Thyroid gland (tissue), 4 donors: Measurements from ENCODE around the gene GCN1. TPM values are rescaled to one million over a fixed set of nuclear protein-coding genes. Genes with fewer than 3 reads are reported as not detected.

Experiments
- DNase-seq, 2 donors: peaks; one replicate each; pipeline ENCODE4 v3.0.0-alpha.2; 2019
- H3K27ac ChIP-seq, 3 donors: fragments of 200-600 bp; sonication (generic); 1 replicate in 2 of 3; 2 replicates in 1 of 3; pipeline ENCODE4 v1.5.1; 2016 to 2019; ENCODE audit warnings: mild to moderate bottlenecking in 1 of 3, moderate library complexity in 1 of 3
- H3K27me3 ChIP-seq: fragments of 200-600 bp; sonication (generic); one replicate; pipeline ENCODE4 v1.5.1; 2019
- H3K36me3 ChIP-seq, 2 donors: fragments of 200-600 bp; sonication (generic); one replicate each; pipeline ENCODE4 v1.5.1; 2016 to 2019
- H3K4me1 ChIP-seq, 2 donors: fragments of 200-600 bp; sonication (generic); one replicate each; pipeline ENCODE4 v1.5.1; 2017 to 2019
- H3K4me3 ChIP-seq, 3 donors: fragments of 200-600 bp; sonication (generic); replicated peaks in 1 of 3; 1 replicate in 2 of 3; 2 replicates in 1 of 3; pipeline ENCODE4 v1.5.1; 2016; ENCODE audit warnings: mild to moderate bottlenecking in 1 of 3
- H3K9me3 ChIP-seq: fragments of 200-600 bp; sonication (generic); one replicate; pipeline ENCODE4 v1.5.1; 2017
- POLR2A ChIP-seq, 2 donors: fragments of 450-650 bp; IDR thresholded peaks; one replicate each; pipeline ENCODE4 v1.6.1; 2017; ENCODE audit warnings: antibody characterized with exemption in 2 of 2, mild to moderate bottlenecking in 2 of 2, moderate library complexity in 1 of 2
- WGBS, 2 donors: methylation state at CpG; one replicate each; pipeline ENCODE4 v1.1.5; 2017; 5-methylcytosine and 5-hydroxymethylcytosine counted together
- intact Hi-C: fragments of 100-400 bp; cut with DNase I; formaldehyde crosslinking; loops from one replicate; pipeline ENCODE4 v1.15.1; 2023
- total RNA-seq, 4 donors: library from RNA; depleted of rRNA; stranded (reverse); fragments of >200 nt; gene quantifications; one replicate each; pipeline ENCODE4 v1.2.3, GENCODE V29; 2016
- TF ChIP-seq, protein P1 (sequence below), 6 experiments: fragments of 200-600 bp in 3 of 6; fragments of 450-650 bp in 3 of 6; sonication (generic) in 3 of 6; IDR thresholded peaks; one replicate each; pipeline ENCODE4 v1.5.1; 2016 to 2019; ENCODE audit warnings: antibody characterized with exemption in 6 of 6, mild to moderate bottlenecking in 2 of 6, inconsistent platforms in 1 of 6, moderate library complexity in 1 of 6

The GCN1 gene
- total RNA-seq, 4 donors from 2014 or later = 44.6 to 111 (median 73.6) TPM

DNA sequence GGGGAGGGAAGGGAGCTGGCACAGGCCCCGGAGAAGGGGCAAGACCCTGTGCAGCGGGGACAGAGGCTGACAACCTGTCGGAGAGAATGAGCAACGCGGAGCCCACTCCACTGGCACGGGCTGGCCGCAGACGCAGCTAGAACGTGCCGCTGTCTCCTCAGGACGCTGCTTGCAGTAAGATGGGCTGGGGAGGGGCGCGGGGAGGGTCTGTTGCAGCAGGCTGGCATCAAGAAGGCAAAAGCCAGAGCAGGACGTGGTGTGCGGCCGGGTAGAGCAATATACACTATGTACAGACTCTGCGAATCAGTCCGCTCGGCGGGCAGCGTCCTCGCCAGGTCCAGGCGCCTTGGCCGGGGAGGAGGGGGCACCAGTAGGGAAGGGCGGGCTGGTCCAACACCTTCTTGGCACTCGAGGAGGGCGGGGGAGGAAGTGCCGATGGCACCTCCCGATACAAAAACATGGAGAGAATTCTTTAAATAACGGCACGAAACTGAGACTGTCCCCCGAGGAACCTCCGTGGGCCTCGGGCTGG is 97.8 kb downstream of the GCN1 start:
- intact Hi-C loops = no loop called here
- Histone ChIP-seq H3K4me3 (no peak overlapping the region), H3K36me3 (peaks cover 29 to 30% of the 10 kb centered on the region in 2 donors), H3K27me3 (no peaks in the 10 kb centered on the region), H3K9me3 (no peaks in the 10 kb centered on the region), H3K4me1 (peaks cover 0 to 12% of the 10 kb centered on the region in 2 donors), H3K27ac (no peak overlapping the region)
- WGBS, 2 donors = 93 to 95% methylated on average over 34 of the region's 34 CpGs
- no peak for DNase-seq
- no peak for TF ChIP-seq POLR2A (IDR thresholded peaks at IDR 0.05)
- TF ChIP-seq, protein P1, sequence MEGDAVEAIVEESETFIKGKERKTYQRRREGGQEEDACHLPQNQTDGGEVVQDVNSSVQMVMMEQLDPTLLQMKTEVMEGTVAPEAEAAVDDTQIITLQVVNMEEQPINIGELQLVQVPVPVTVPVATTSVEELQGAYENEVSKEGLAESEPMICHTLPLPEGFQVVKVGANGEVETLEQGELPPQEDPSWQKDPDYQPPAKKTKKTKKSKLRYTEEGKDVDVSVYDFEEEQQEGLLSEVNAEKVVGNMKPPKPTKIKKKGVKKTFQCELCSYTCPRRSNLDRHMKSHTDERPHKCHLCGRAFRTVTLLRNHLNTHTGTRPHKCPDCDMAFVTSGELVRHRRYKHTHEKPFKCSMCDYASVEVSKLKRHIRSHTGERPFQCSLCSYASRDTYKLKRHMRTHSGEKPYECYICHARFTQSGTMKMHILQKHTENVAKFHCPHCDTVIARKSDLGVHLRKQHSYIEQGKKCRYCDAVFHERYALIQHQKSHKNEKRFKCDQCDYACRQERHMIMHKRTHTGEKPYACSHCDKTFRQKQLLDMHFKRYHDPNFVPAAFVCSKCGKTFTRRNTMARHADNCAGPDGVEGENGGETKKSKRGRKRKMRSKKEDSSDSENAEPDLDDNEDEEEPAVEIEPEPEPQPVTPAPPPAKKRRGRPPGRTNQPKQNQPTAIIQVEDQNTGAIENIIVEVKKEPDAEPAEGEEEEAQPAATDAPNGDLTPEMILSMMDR (IDR thresholded peaks at IDR 0.05) = no peak

DNA sequence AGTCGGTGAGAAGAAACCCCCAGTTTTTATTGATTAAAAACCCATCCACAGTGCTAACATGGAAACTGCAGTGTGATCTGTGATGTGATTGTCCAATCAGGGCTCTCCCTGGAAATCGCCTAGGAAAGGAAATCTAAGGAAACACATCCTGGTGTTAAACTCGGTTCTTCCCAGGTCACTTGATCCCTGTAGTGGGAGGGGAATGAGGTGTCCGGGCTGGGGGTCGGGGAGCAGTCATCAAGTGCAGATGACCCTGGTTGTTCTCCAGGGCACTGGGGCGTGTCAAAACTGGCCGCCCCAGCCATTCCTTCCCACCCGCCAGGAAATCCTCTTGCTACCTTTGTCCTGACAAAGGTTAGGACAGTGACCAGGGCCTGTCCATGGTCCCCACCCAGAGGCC is 98.8 kb downstream of the GCN1 start:
- DNase-seq = no peak
- Histone ChIP-seq H3K27me3 (no peaks in the 10 kb centered on the region), H3K4me1 (peaks cover 0 to 2% of the 10 kb centered on the region in 2 donors), H3K9me3 (no peaks in the 10 kb centered on the region), H3K36me3 (peaks cover 29 to 30% of the 10 kb centered on the region in 2 donors), H3K4me3 (no peak overlapping the region), H3K27ac (no peak overlapping the region)
- WGBS, 2 donors = 72 to 80% methylated on average over 8 of the region's 8 CpGs
- TF ChIP-seq POLR2A (IDR thresholded peaks at IDR 0.05) = no peak
- TF ChIP-seq, protein P1 (IDR thresholded peaks at IDR 0.05) = no peak
- intact Hi-C loops = no loop called here

DNA sequence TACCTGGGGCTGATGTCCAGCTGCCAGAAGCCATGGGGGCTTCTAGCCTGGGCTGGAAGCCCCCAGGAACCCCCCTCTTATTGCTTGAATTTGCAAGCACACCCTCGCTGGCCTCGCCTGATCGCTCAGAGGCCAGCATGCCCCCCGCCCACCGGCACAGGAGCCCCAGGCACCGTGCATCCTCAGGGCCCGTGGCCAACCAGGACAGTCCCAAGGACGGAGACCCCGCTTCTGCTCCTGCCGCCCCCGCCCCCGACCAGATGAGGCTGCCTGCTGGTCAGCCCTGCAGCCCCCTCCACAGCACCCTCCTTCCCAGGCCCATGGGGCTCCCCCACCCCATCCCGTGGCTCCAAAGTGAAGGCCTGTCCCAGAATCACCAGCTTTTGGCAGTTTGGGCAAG is 99.2 kb downstream of the GCN1 start:
- Histone ChIP-seq H3K36me3 (peaks cover 29 to 30% of the 10 kb centered on the region in 2 donors), H3K4me1 (no peaks in the 10 kb centered on the region), H3K4me3 (no peak overlapping the region), H3K27me3 (no peaks in the 10 kb centered on the region), H3K27ac (no peak overlapping the region), H3K9me3 (no peaks in the 10 kb centered on the region)
- TF ChIP-seq, protein P1 (IDR thresholded peaks at IDR 0.05) = no peak
- no peak for TF ChIP-seq POLR2A (IDR thresholded peaks at IDR 0.05)
- 85 to 93% methylated on average over 7 to 9 of the region's 13 CpGs for WGBS, 2 donors
- intact Hi-C loops = no loop called here
- DNase-seq = no peak

DNA sequence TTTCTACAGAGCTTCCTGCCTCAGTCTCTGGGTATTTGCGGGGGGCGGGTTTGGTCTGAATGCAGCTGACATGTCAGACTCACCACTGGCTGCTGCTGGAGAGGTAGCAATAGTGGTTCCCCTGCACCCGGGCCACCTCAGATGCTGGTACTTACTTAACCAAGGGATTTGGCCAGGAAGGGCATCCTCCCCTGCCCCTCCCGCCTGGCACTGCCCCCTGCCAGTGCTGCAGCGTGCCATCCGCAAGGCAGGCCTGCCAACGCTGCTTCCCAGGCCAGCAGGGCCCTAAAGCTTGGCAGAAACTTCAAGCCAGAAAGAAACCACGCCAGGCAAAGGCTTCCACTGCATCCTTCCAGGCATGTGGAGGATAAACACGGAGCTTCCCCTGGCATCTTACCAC is 100.0 kb downstream of the GCN1 start:
- 73 to 78% methylated on average over 5 to 6 of the region's 9 CpGs for WGBS, 2 donors
- intact Hi-C loops = no loop called here
- Histone ChIP-seq H3K4me3 (no peak overlapping the region), H3K9me3 (no peaks in the 10 kb centered on the region), H3K27ac (no peak overlapping the region), H3K27me3 (no peaks in the 10 kb centered on the region), H3K4me1 (no peaks in the 10 kb centered on the region), H3K36me3 (peaks cover 29% of the 10 kb centered on the region in 2 donors)
- no peak for DNase-seq
- TF ChIP-seq, protein P1 (IDR thresholded peaks at IDR 0.05) = no peak
- TF ChIP-seq POLR2A (IDR thresholded peaks at IDR 0.05) = no peak

DNA sequence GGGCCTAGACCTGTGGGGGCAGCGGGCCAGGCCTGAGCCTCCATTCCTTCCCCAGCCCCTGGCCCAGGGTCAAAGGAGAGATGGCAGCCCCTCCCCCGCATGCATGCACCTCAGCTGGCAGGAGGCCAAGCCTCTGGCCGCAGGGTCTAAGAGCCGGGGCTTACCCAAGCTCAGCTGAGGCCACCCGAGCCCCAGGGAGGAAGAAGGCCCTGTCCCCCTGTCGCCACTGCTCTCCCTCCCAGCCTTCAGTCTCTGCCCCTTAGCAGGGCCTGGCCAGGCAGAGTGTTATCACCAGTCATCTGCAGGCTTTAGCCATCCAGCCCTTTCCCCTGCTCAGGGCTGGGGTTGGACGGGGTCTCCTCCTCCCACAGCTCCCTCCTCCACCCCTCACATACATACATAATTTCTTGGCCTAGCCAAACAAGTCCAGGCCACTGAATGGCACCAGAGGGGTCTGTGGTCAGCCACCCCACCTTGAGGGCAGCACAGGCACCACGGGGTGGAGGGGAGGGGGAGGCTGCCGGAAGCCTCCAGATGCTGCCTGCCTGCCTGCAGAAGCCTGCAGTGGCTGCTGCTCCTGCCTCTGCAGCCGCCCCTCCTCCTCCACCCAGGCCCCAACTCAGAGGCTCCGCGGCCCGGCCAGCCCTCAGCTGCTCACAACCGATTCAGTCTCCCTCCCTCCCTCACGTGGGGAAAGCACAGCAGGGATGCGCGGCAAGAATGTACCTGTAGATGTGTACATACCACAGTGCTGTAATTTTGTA is 100.7 kb downstream of the GCN1 start:
- Histone ChIP-seq H3K4me1 (no peaks in the 10 kb centered on the region), H3K27ac (no peak overlapping the region), H3K9me3 (no peaks in the 10 kb centered on the region), H3K36me3 (peaks cover 22 to 28% of the 10 kb centered on the region in 2 donors), H3K27me3 (no peaks in the 10 kb centered on the region), H3K4me3 (no peak overlapping the region)
- TF ChIP-seq, protein P1 (IDR thresholded peaks at IDR 0.05) = no peak
- no peak for TF ChIP-seq POLR2A (IDR thresholded peaks at IDR 0.05)
- no peak for DNase-seq
- 67 to 77% methylated on average over 14 to 16 of the region's 17 CpGs for WGBS, 2 donors
- intact Hi-C loops = no loop called here
